GM12878 (cell line): ENCODE measurements around the gene ROR2. TPM values are rescaled to one million over a fixed set of nuclear protein-coding genes. Genes with fewer than 3 reads are reported as not detected.

Experiments
- ATAC-seq: fragments of 200-7000 bp; cut with Tn5 transposase; 3 replicates; pipeline ENCODE4 v1.9.1; 2020; ENCODE audit warnings: mild to moderate bottlenecking, moderate library complexity
- BruUV-seq: library from RNA; stranded (reverse); fragments of 400-500 nt; replicated peaks from 2 replicates; lab custom pipeline; 2021; lab: Mats Ljungman, UMichigan
- CTCF ChIA-PET: fragments of 300-600 bp; sonication (Branson Sonifier 250); formaldehyde crosslinking; extraction: SDS; loops from one replicate; lab custom pipeline; 2021; ENCODE audit warnings: inconsistent platforms; lab: Yijun Ruan, JAX
- POLR2A ChIA-PET: fragments of 350-600 bp; formaldehyde crosslinking; extraction: SDS; loops from one replicate; lab custom pipeline; 2021; ENCODE audit warnings: inconsistent platforms; lab: Charles Lee
- RAD21 ChIA-PET: fragments of 300-600 bp; sonication (Branson Sonifier 250); formaldehyde crosslinking; loops from one replicate; lab custom pipeline; 2023; ENCODE audit warnings: antibody characterized with exemption; ENCODE audit not compliant: unreplicated experiment; lab: Charles Lee
- SMC1A ChIA-PET: fragments of 300-600 bp; sonication (Branson Sonifier 250); formaldehyde crosslinking; loops from one replicate; lab custom pipeline; 2023; ENCODE audit not compliant: unreplicated experiment, uncharacterized antibody; lab: Charles Lee
- DNase-seq: peaks from one replicate; pipeline ENCODE4 v3.0.0-alpha.2; 2011; ENCODE audit warnings: low read depth, low spot score
- FAIRE-seq: peaks from 3 replicates; lab custom pipeline; 2011; peaks lifted over from hg19 to GRCh38; lab: Jason Lieb, UNC
- H2AFZ ChIP-seq: 2 replicates; pipeline ENCODE4 v1.6.0; 2011; ENCODE audit warnings: low read depth, low read length, control low read depth; ENCODE audit not compliant: control insufficient read depth
- H3K27ac ChIP-seq: 2 replicates; pipeline ENCODE4 v1.5.1; 2011; ENCODE audit warnings: control low read depth; ENCODE audit not compliant: control insufficient read depth, insufficient read depth
- H3K27me3 ChIP-seq, 2 experiments: replicated peaks in 1 of 2; 2 replicates each; pipeline versions ENCODE4 v1.6.0 to v1.6.1; 2011; ENCODE audit warnings: low read length in 1 of 2; ENCODE audit not compliant: control insufficient read depth in 2 of 2, insufficient read depth in 2 of 2
- H3K36me3 ChIP-seq, 2 experiments: 2 replicates each; pipeline ENCODE4 v1.5.1; 2011; ENCODE audit warnings: low read length in 1 of 2; ENCODE audit not compliant: control insufficient read depth in 2 of 2, insufficient read depth in 2 of 2
- H3K4me1 ChIP-seq: 2 replicates; pipeline ENCODE4 v1.6.1; 2011; ENCODE audit warnings: mild to moderate bottlenecking, low read length, moderate library complexity, mixed read lengths; ENCODE audit not compliant: control insufficient read depth, insufficient read depth
- H3K4me2 ChIP-seq: 2 replicates; pipeline ENCODE4 v1.6.0; 2011; ENCODE audit warnings: control low read depth; ENCODE audit not compliant: control insufficient read depth, insufficient read depth
- H3K4me3 ChIP-seq: fragments of 200-600 bp; sonication (generic); 2 replicates; pipeline ENCODE4 v1.5.1; 2016
- H3K79me2 ChIP-seq: 2 replicates; pipeline ENCODE4 v1.6.0; 2011; ENCODE audit warnings: low read length; ENCODE audit not compliant: control insufficient read depth, insufficient read depth
- H3K9ac ChIP-seq: 2 replicates; pipeline ENCODE4 v1.8.0; 2011; ENCODE audit warnings: low read length, control low read depth, mixed read lengths; ENCODE audit not compliant: control insufficient read depth, insufficient read depth
- H3K9me3 ChIP-seq: replicated peaks from 3 replicates; pipeline ENCODE4 v1.5.1; 2011; ENCODE audit warnings: mild to moderate bottlenecking, low read length; ENCODE audit not compliant: control insufficient read depth, insufficient read depth
- H4K20me1 ChIP-seq: 2 replicates; pipeline ENCODE4 v1.6.0; 2011; ENCODE audit not compliant: control insufficient read depth, insufficient read depth
- BCLAF1 ChIP-seq: fragments of 450-650 bp; IDR thresholded peaks from 2 replicates; pipeline ENCODE4 v1.6.1; 2017; ENCODE audit warnings: antibody characterized with exemption, mild to moderate bottlenecking, moderate library complexity
- CREM ChIP-seq: IDR thresholded peaks from 2 replicates; pipeline ENCODE4 v1.6.1; 2014; ENCODE audit warnings: antibody characterized with exemption, low read depth
- EZH2 ChIP-seq: IDR thresholded peaks from 2 replicates; pipeline ENCODE4 v1.6.1; 2012; ENCODE audit warnings: low read depth, mild to moderate bottlenecking, control low read depth, inconsistent platforms, low read length, borderline replicate concordance; ENCODE audit not compliant: control insufficient read depth
- GATAD2B ChIP-seq: fragments of 450-650 bp; conservative IDR thresholded peaks from 2 replicates; pipeline ENCODE4 v1.6.1; 2017; ENCODE audit warnings: low read depth, mild to moderate bottlenecking, moderate library complexity
- HCFC1 ChIP-seq: fragments of 150-350 bp; IDR thresholded peaks from 2 replicates; pipeline ENCODE4 v1.6.1; 2014; ENCODE audit warnings: low read length
- JUND ChIP-seq: IDR thresholded peaks from 2 replicates; pipeline ENCODE4 v1.6.1; 2012; ENCODE audit warnings: low read depth, mild to moderate bottlenecking, low read length, improper control_type of control experiment, moderate library complexity
- WGBS: methylation state at CpG from one replicate; pipeline ENCODE4 v1.1.6; 2016; ENCODE audit warnings: low lambda C conversion rate; ENCODE audit not compliant: insufficient replicate concordance, insufficient coverage; ENCODE audit errors: missing lambda C conversion rate; 5-methylcytosine and 5-hydroxymethylcytosine counted together
- in situ Hi-C: fragments of 300-500 bp; cut with MboI; formaldehyde crosslinking; loops from 9 replicates; pipeline ENCODE4 v1.14.3; 2018; ENCODE audit warnings: mixed read lengths
- intact Hi-C: fragments of 100-400 bp; cut with micrococcal nuclease; formaldehyde crosslinking; loops from one replicate; pipeline ENCODE4 v1.14.2; 2022; ENCODE audit not compliant: unreplicated experiment
- polyA plus RNA-seq, 11 experiments: library from polyadenylated mRNA; depleted of rRNA in 4 of 11; unstranded in 6 of 11; stranded (reverse) in 5 of 11; fragments of >200 nt; fragmentation: Nextera tagmentation in 4 of 11; fragmentation: Illumina TruSeq in 1 of 11; extraction: Ambion mirVana in 4 of 11; extraction: Trizol in 1 of 11; gene quantifications; 1 replicate in 1 of 11; 2 replicates in 10 of 11; pipeline versions ENCODE4 v1.2.1 to v1.2.3, GENCODE V29; 2011 to 2016; ENCODE audit warnings: inconsistent platforms in 2 of 11, missing spikeins in 2 of 11, low read depth in 1 of 11
- total RNA-seq, 4 experiments: library from RNA; depleted of rRNA in 3 of 4; stranded (reverse); fragments of >200 nt in 3 of 4; fragmentation: Illumina TruSeq in 1 of 4; extraction: Trizol in 1 of 4; gene quantifications; 2 replicates each; pipeline versions ENCODE4 v1.2.1 to v1.2.3, GENCODE V29; 2013 to 2021
- TF ChIP-seq, protein P1 (sequence below): IDR thresholded peaks from 2 replicates; pipeline ENCODE4 v1.6.1; 2011; ENCODE audit warnings: low read depth, mild to moderate bottlenecking, low read length, moderate library complexity, borderline replicate concordance; ENCODE audit errors: extremely low read depth

ROR2 gene
- total and polyA plus RNA-seq, 10 of the 15 experiments (the other 5 are each of a cell fraction or from before 2014, with no cell fraction given): 0.03 to 0.05 TPM; not detected in 8

GRCh38 chr9:91768507-91768906 is 181.5 kb downstream of the ROR2 start:
- Histone ChIP-seq H3K4me2 (no peak overlapping the region), H3K4me1 (no peaks in the 10 kb centered on the region), H3K4me3 (no peak overlapping the region), H4K20me1 (no peaks in the 10 kb centered on the region), H3K9me3 (no peaks in the 10 kb centered on the region; the same call in 2 of the 3 replicates), H3K79me2 (no peaks in the 10 kb centered on the region), H3K27me3 (peaks cover 0 to 4% of the 10 kb centered on the region in 2 experiments; a peak in 1 of 4 replicates), H3K27ac (no peak overlapping the region), H3K36me3 (no peaks in the 10 kb centered on the region), H3K9ac (no peak overlapping the region), H2AFZ (no peak overlapping the region)
- DNase-seq (no peak), ATAC-seq (no peak), FAIRE-seq (no peak)
- intact Hi-C loops: no loop called here
- ChIA-PET POLR2A (no interaction called here), CTCF (interaction anchor here (0.6 kb wide), 1 partner anchor 42 kb away, joined by 3 read pairs; no protein-coding TSS in a partner anchor), RAD21 (no interaction called here), SMC1A (no interaction called here)
- WGBS: 64% methylated on average over 15 of the region's 15 CpGs
- no TSS peak for BruUV-seq
- no peak for TF ChIP-seq JUND
- TF ChIP-seq BCLAF1: no peak
- no peak for TF ChIP-seq CREM
- TF ChIP-seq EZH2: no peak
- TF ChIP-seq GATAD2B: no peak
- no peak for TF ChIP-seq HCFC1
- TF ChIP-seq, protein P1, sequence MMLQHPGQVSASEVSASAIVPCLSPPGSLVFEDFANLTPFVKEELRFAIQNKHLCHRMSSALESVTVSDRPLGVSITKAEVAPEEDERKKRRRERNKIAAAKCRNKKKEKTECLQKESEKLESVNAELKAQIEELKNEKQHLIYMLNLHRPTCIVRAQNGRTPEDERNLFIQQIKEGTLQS: no peak
- in situ Hi-C loops: no loop called here
